ENCODE measurements around the gene NUP153.

The NUP153 gene

GRCh38 chr6:17687136-17687535 lies 19.6 kb downstream of the NUP153 start:
- H3K4me1 ChIP-seq (ENCODE audit: control insufficient read depth, insufficient read depth, low read length): peaks cover 20% of the 10 kb centered on the region
- H3K4me3 ChIP-seq (ENCODE audit: low read depth, low read length): no peak overlapping the region
- no peaks in the 10 kb centered on the region for H3K9me3 ChIP-seq (ENCODE audit: control insufficient read depth, insufficient read depth, low read length)
- no peak overlapping the region for H3K9ac ChIP-seq (ENCODE audit: low read depth, low read length)
- H3K27ac ChIP-seq (ENCODE audit: low read depth, low read length): no peak overlapping the region
- no peaks in the 10 kb centered on the region for H3K27me3 ChIP-seq (ENCODE audit: control insufficient read depth, insufficient read depth, low read length)
- H3K36me3 ChIP-seq (ENCODE audit: control insufficient read depth, insufficient read depth, low read length): peaks cover 54% of the 10 kb centered on the region

- Histone ChIP-seq H3K27me3 (ENCODE audit: control insufficient read depth, insufficient read depth, low read length) (no peaks in the 10 kb centered on the region), H3K9me3 (ENCODE audit: control insufficient read depth, insufficient read depth, low read length) (no peaks in the 10 kb centered on the region), H3K9ac (ENCODE audit: low read depth, low read length) (no peak overlapping the region), H3K4me3 (ENCODE audit: low read depth, low read length) (no peak overlapping the region), H3K36me3 (ENCODE audit: control insufficient read depth, insufficient read depth, low read length) (peaks cover 56% of the 10 kb centered on the region), H3K4me1 (ENCODE audit: control insufficient read depth, insufficient read depth, low read length) (peaks cover 37% of the 10 kb centered on the region), H3K27ac (ENCODE audit: low read depth, low read length) (peak overlapping the region; percentile 15)
These were observed 22.6 kb downstream of the NUP153 start for GRCh38 chr6:17684134-17684533.

- peaks cover 51% of the 10 kb centered on the region for H3K36me3 ChIP-seq (ENCODE audit: control insufficient read depth, insufficient read depth, low read length)
- peak overlapping the region; percentile 17 for H3K27ac ChIP-seq (ENCODE audit: low read depth, low read length)
- no peak overlapping the region for H3K9ac ChIP-seq (ENCODE audit: low read depth, low read length)
- H3K9me3 ChIP-seq (ENCODE audit: control insufficient read depth, insufficient read depth, low read length): no peaks in the 10 kb centered on the region
- no peak overlapping the region for H3K4me3 ChIP-seq (ENCODE audit: low read depth, low read length)
- no peaks in the 10 kb centered on the region for H3K27me3 ChIP-seq (ENCODE audit: control insufficient read depth, insufficient read depth, low read length)
- peaks cover 41% of the 10 kb centered on the region for H3K4me1 ChIP-seq (ENCODE audit: control insufficient read depth, insufficient read depth, low read length)
These were observed 23.3 kb downstream of the NUP153 start for GRCh38 chr6:17683428-17683827.

DNA sequence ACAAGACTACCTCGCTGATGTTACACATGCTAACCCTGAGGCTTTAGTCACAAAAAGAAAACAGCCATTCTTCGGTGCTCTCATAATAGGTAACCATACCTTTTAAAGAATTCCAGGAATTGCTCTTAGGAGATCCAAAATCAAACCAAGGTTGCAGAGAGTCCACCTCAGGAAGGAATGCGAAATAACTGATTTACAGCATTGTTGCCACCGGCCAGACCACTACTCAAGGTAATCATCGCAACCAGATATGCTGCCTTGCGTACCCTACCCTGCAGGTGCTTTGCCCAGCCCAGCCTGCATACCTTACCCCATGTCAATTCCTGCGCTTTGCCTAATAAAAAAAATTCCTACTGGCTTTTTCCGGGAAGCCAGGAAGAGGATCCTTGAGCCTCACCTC lies 27.0 kb downstream of the NUP153 start:
- Histone ChIP-seq H3K27ac (ENCODE audit: low read depth, low read length) (peak overlapping the region; percentile 23), H3K27me3 (ENCODE audit: control insufficient read depth, insufficient read depth, low read length) (no peaks in the 10 kb centered on the region), H3K9ac (ENCODE audit: low read depth, low read length) (no peak overlapping the region), H3K9me3 (ENCODE audit: control insufficient read depth, insufficient read depth, low read length) (no peaks in the 10 kb centered on the region), H3K36me3 (ENCODE audit: control insufficient read depth, insufficient read depth, low read length) (peaks cover 35% of the 10 kb centered on the region), H3K4me3 (ENCODE audit: low read depth, low read length) (0 out of 2 replicates have a peak overlapping the region, but pooled peaks have one; percentile 0), H3K4me1 (ENCODE audit: control insufficient read depth, insufficient read depth, low read length) (peaks cover 42% of the 10 kb centered on the region)

DNA sequence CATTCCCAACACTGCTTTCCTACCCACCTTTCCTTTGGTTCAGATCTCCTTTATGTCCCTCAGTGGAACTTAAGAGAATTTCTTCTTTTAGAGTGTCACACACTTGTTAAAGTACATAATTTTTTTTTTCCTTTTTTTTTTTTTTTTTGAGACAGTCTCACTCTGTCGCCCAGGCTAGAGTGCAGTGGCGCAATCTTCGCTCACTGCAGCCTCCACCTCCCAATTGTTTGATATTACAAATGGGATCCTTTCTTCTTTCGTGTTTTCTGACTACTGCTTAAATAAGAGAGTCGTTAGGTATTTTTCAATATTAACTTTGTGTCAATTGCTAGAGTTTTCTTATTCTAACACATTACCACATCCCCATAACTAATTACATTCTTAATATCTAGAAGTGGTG lies 29.1 kb downstream of the NUP153 start:
- peaks cover 41% of the 10 kb centered on the region for H3K36me3 ChIP-seq (ENCODE audit: control insufficient read depth, insufficient read depth, low read length)
- no peak overlapping the region for H3K9ac ChIP-seq (ENCODE audit: low read depth, low read length)
- H3K27ac ChIP-seq (ENCODE audit: low read depth, low read length): no peak overlapping the region

GRCh38 chr6:17673543-17674254 lies 33.0 kb downstream of the NUP153 start:
- H3K4me3 ChIP-seq (ENCODE audit: low read depth, low read length): no peak overlapping the region
- H3K9me3 ChIP-seq (ENCODE audit: control insufficient read depth, insufficient read depth, low read length): no peaks in the 10 kb centered on the region
- no peak overlapping the region for H3K9ac ChIP-seq (ENCODE audit: low read depth, low read length)
- no peak overlapping the region for H3K27ac ChIP-seq (ENCODE audit: low read depth, low read length)
- peaks cover 3% of the 10 kb centered on the region; the same call in 1 of the 2 replicates for H3K4me1 ChIP-seq (ENCODE audit: control insufficient read depth, insufficient read depth, low read length)
- H3K27me3 ChIP-seq (ENCODE audit: control insufficient read depth, insufficient read depth, low read length): no peaks in the 10 kb centered on the region
- H3K36me3 ChIP-seq (ENCODE audit: control insufficient read depth, insufficient read depth, low read length): peaks cover 72% of the 10 kb centered on the region

More for the DNA sequence above, 29.1 kb downstream of the NUP153 start:
- Histone ChIP-seq H3K27me3 (ENCODE audit: control insufficient read depth, insufficient read depth, low read length) (no peaks in the 10 kb centered on the region), H3K4me1 (ENCODE audit: control insufficient read depth, insufficient read depth, low read length) (peaks cover 23% of the 10 kb centered on the region), H3K4me3 (ENCODE audit: low read depth, low read length) (no peak overlapping the region), H3K9me3 (ENCODE audit: control insufficient read depth, insufficient read depth, low read length) (no peaks in the 10 kb centered on the region)

GRCh38 chr6:17672064-17672718 lies 34.5 kb downstream of the NUP153 start:
- Histone ChIP-seq H3K9me3 (ENCODE audit: control insufficient read depth, insufficient read depth, low read length) (no peaks in the 10 kb centered on the region), H3K27me3 (ENCODE audit: control insufficient read depth, insufficient read depth, low read length) (no peaks in the 10 kb centered on the region), H3K27ac (ENCODE audit: low read depth, low read length) (no peak overlapping the region), H3K9ac (ENCODE audit: low read depth, low read length) (no peak overlapping the region), H3K4me3 (ENCODE audit: low read depth, low read length) (no peak overlapping the region), H3K4me1 (ENCODE audit: control insufficient read depth, insufficient read depth, low read length) (peaks cover under 1% of the 10 kb centered on the region; the same call in 1 of the 2 replicates), H3K36me3 (ENCODE audit: control insufficient read depth, insufficient read depth, low read length) (peaks cover 86% of the 10 kb centered on the region)

DNA sequence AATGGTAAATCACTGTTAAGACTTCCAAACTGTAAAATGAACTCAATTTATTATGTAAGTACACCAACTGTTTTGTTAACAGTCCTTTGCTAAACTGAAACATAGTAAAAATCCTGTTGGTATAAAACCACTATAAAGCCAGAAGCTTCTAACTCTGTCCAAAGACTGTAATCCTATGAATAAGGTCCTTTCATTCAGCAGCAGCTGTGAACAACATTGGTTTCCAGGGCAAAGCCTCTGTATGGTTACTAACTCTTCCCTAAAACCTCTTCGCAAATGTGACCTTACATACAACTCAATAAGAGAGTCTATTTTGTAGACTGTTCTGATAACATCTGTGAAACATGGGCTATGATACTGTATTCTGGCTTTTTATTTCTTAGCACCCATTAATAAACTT lies 40.1 kb downstream of the NUP153 start:
- no peaks in the 10 kb centered on the region for H3K27me3 ChIP-seq (ENCODE audit: control insufficient read depth, insufficient read depth, low read length)
- H3K36me3 ChIP-seq (ENCODE audit: control insufficient read depth, insufficient read depth, low read length): peaks cover 95% of the 10 kb centered on the region
- H3K9ac ChIP-seq (ENCODE audit: low read depth, low read length): no peak overlapping the region
- H3K27ac ChIP-seq (ENCODE audit: low read depth, low read length): no peak overlapping the region
- H3K4me3 ChIP-seq (ENCODE audit: low read depth, low read length): no peak overlapping the region
- H3K4me1 ChIP-seq (ENCODE audit: control insufficient read depth, insufficient read depth, low read length): no peaks in the 10 kb centered on the region
- no peaks in the 10 kb centered on the region for H3K9me3 ChIP-seq (ENCODE audit: control insufficient read depth, insufficient read depth, low read length)

GRCh38 chr6:17665132-17665531 lies 41.6 kb downstream of the NUP153 start:
- Histone ChIP-seq H3K4me1 (ENCODE audit: control insufficient read depth, insufficient read depth, low read length) (no peaks in the 10 kb centered on the region), H3K9me3 (ENCODE audit: control insufficient read depth, insufficient read depth, low read length) (no peaks in the 10 kb centered on the region), H3K27ac (ENCODE audit: low read depth, low read length) (no peak overlapping the region), H3K9ac (ENCODE audit: low read depth, low read length) (no peak overlapping the region), H3K4me3 (ENCODE audit: low read depth, low read length) (no peak overlapping the region), H3K36me3 (ENCODE audit: control insufficient read depth, insufficient read depth, low read length) (peaks cover 97% of the 10 kb centered on the region), H3K27me3 (ENCODE audit: control insufficient read depth, insufficient read depth, low read length) (no peaks in the 10 kb centered on the region)

DNA sequence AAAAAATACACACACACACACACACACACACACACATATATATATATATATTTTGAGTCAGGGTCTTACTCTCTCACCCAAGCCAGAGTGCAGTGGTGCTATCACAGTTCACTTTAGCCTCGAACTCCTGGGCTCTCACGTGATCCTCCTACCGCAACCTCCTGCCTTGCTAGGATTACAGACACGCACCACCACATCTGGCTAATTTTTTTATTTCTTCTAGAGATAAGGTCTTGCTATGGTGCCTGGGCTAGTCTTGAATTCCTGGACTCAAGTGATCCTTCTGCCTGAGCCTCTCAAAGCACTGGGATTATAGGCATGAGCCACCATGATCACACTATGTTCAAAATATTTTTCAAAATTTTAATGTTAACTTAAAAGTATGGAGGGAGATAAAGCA lies 43.5 kb downstream of the NUP153 start:
- H3K4me3 ChIP-seq (ENCODE audit: low read depth, low read length): no peak overlapping the region
- no peak overlapping the region for H3K9ac ChIP-seq (ENCODE audit: low read depth, low read length)
- no peaks in the 10 kb centered on the region for H3K9me3 ChIP-seq (ENCODE audit: control insufficient read depth, insufficient read depth, low read length)
- peaks cover 95% of the 10 kb centered on the region for H3K36me3 ChIP-seq (ENCODE audit: control insufficient read depth, insufficient read depth, low read length)
- no peak overlapping the region for H3K27ac ChIP-seq (ENCODE audit: low read depth, low read length)
- no peaks in the 10 kb centered on the region for H3K4me1 ChIP-seq (ENCODE audit: control insufficient read depth, insufficient read depth, low read length)
- no peaks in the 10 kb centered on the region for H3K27me3 ChIP-seq (ENCODE audit: control insufficient read depth, insufficient read depth, low read length)

GRCh38 chr6:17662585-17662984 lies 44.1 kb downstream of the NUP153 start:
- H3K36me3 ChIP-seq (ENCODE audit: control insufficient read depth, insufficient read depth, low read length): peaks cover 96% of the 10 kb centered on the region

More at GRCh38 chr6:17662585-17662984, 44.1 kb downstream of the NUP153 start:
- Histone ChIP-seq H3K4me3 (ENCODE audit: low read depth, low read length) (no peak overlapping the region), H3K27me3 (ENCODE audit: control insufficient read depth, insufficient read depth, low read length) (no peaks in the 10 kb centered on the region), H3K27ac (ENCODE audit: low read depth, low read length) (no peak overlapping the region), H3K4me1 (ENCODE audit: control insufficient read depth, insufficient read depth, low read length) (no peaks in the 10 kb centered on the region), H3K9ac (ENCODE audit: low read depth, low read length) (no peak overlapping the region), H3K9me3 (ENCODE audit: control insufficient read depth, insufficient read depth, low read length) (no peaks in the 10 kb centered on the region)

Data from HUES48 (cell line).